Nephron (organoid): ENCODE data around the gene G6PC1.
"Not testable (repeated sequence)": the region's sequence is repeated elsewhere in the genome, so short reads cannot be mapped to it uniquely, and the experiment has no call there.

ENCODE experiments used
- H3K27ac Mint-ChIP-seq, 3 experiments: 2 replicates each; pipeline ENCODE4 v1.8.0; 2020; ENCODE audit warnings: mixed read lengths in 3 of 3, mild to moderate bottlenecking in 2 of 3, moderate library complexity in 1 of 3
- H3K27me3 Mint-ChIP-seq: 2 replicates; pipeline ENCODE4 v1.8.0; 2021; ENCODE audit warnings: low read depth, mild to moderate bottlenecking, moderate library complexity, mixed read lengths
- H3K36me3 Mint-ChIP-seq: 2 replicates; pipeline ENCODE4 v1.8.0; 2020; ENCODE audit warnings: low read depth, mixed read lengths
- H3K4me1 Mint-ChIP-seq: 2 replicates; pipeline ENCODE4 v1.8.0; 2020; ENCODE audit warnings: mixed read lengths
- H3K4me3 Mint-ChIP-seq, 3 experiments: 2 replicates each; pipeline ENCODE4 v1.8.0; 2020; ENCODE audit warnings: mild to moderate bottlenecking in 3 of 3, mixed read lengths in 3 of 3, moderate library complexity in 2 of 3
- H3K9me3 Mint-ChIP-seq: 2 replicates; pipeline ENCODE4 v1.8.0; 2020; ENCODE audit warnings: mixed read lengths
- TF ChIP-seq, protein P1 (sequence below), 3 experiments: fragments of 200-600 bp; sonication (generic); IDR thresholded peaks; one replicate each; pipeline ENCODE4 v1.5.0; 2021; ENCODE audit warnings: antibody characterized with exemption in 3 of 3; ENCODE audit not compliant: unreplicated experiment in 3 of 3

Gene G6PC1

DNA sequence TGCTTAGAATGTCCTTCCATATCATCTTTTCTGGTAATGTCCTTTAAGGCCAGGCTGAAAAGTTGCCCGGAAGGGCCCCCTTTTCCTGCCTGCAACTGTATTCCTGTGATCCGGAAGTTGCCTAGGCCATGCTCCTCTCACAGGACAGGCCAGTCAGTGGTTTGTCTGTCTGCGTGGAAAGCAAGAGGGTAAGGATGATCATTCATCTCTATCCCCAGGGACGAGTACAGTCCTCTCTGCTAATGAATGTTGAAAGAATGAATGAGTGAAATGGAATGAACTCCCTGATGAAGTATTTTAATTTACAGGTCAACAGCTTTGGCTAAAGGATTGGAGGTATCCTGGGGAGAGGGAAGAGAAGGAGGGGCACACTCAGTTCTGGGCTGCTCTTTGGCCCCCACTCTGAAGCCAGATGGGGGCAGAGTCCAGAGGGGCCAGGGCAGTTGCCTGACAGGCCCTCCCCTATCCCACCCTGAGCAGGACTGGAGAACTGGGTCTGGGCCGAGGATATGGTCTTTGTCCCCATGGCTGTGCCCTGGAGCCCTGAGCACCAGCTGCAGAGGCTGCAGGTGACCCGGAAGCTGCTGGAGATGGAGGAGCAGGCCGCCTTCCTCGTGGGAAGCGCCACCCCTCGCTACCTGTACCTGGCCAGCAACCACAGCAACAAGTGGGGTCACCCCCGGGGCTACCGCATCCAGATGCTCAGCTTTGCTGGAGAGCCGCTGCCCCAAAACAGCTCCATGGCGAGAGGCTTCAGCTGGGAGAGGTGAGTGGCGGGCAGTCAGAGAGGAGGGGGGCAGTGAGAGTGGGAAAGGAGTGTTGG lies 46.4 kb upstream of the G6PC1 start:
- H3K4me1 Mint-ChIP-seq, result peaks cover 29% of the 10 kb centered on the region
- peak overlapping the region in 2 of 3 experiments; percentile 20 to 34 for H3K27ac Mint-ChIP-seq
- TF ChIP-seq, protein P1, sequence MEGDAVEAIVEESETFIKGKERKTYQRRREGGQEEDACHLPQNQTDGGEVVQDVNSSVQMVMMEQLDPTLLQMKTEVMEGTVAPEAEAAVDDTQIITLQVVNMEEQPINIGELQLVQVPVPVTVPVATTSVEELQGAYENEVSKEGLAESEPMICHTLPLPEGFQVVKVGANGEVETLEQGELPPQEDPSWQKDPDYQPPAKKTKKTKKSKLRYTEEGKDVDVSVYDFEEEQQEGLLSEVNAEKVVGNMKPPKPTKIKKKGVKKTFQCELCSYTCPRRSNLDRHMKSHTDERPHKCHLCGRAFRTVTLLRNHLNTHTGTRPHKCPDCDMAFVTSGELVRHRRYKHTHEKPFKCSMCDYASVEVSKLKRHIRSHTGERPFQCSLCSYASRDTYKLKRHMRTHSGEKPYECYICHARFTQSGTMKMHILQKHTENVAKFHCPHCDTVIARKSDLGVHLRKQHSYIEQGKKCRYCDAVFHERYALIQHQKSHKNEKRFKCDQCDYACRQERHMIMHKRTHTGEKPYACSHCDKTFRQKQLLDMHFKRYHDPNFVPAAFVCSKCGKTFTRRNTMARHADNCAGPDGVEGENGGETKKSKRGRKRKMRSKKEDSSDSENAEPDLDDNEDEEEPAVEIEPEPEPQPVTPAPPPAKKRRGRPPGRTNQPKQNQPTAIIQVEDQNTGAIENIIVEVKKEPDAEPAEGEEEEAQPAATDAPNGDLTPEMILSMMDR (IDR thresholded peaks at IDR 0.05; ENCODE audit: unreplicated experiment in 3 of 3), result no peak
- no peaks in the 10 kb centered on the region for H3K9me3 Mint-ChIP-seq
- H3K4me3 Mint-ChIP-seq, result no peak overlapping the region
- no peaks in the 10 kb centered on the region for H3K27me3 Mint-ChIP-seq
- no peaks in the 10 kb centered on the region for H3K36me3 Mint-ChIP-seq

- no peak overlapping the region for H3K27ac Mint-ChIP-seq
- no peaks in the 10 kb centered on the region for H3K27me3 Mint-ChIP-seq
- TF ChIP-seq, protein P1 (IDR thresholded peaks at IDR 0.05; ENCODE audit: unreplicated experiment in 3 of 3), result no peak
- H3K4me1 Mint-ChIP-seq, result peaks cover 27% of the 10 kb centered on the region
- no peaks in the 10 kb centered on the region for H3K36me3 Mint-ChIP-seq
- H3K4me3 Mint-ChIP-seq, result no peak overlapping the region
- H3K9me3 Mint-ChIP-seq, result no peaks in the 10 kb centered on the region
These were observed 45.5 kb upstream of the G6PC1 start for GRCh38 chr17:42855048-42855596.

- H3K36me3 Mint-ChIP-seq, H3K9me3 Mint-ChIP-seq, H3K27me3 Mint-ChIP-seq: not testable (repeated sequence)
These were observed 44.5 kb upstream of the G6PC1 start for GRCh38 chr17:42856093-42856492.

GRCh38 chr17:42856516-42856915 lies 44.1 kb upstream of the G6PC1 start:
- H3K9me3 Mint-ChIP-seq, H3K27ac Mint-ChIP-seq, H3K4me3 Mint-ChIP-seq, H3K36me3 Mint-ChIP-seq, H3K27me3 Mint-ChIP-seq: not testable (repeated sequence)
- H3K4me1 Mint-ChIP-seq, result peaks cover 15% of the 10 kb centered on the region

More at GRCh38 chr17:42856093-42856492, 44.5 kb upstream of the G6PC1 start:
- not testable (repeated sequence) for H3K4me3 Mint-ChIP-seq, H3K27ac Mint-ChIP-seq
- peaks cover 17% of the 10 kb centered on the region for H3K4me1 Mint-ChIP-seq

- H3K27me3 Mint-ChIP-seq, result no peaks in the 10 kb centered on the region
- no peaks in the 10 kb centered on the region for H3K9me3 Mint-ChIP-seq
- TF ChIP-seq, protein P1 (IDR thresholded peaks at IDR 0.05; ENCODE audit: unreplicated experiment in 3 of 3), result no peak
- no peak overlapping the region for H3K4me3 Mint-ChIP-seq
- peaks cover 15% of the 10 kb centered on the region for H3K4me1 Mint-ChIP-seq
- H3K36me3 Mint-ChIP-seq, result no peaks in the 10 kb centered on the region
- H3K27ac Mint-ChIP-seq, result no peak overlapping the region
These were observed 43.2 kb upstream of the G6PC1 start for GRCh38 chr17:42857389-42857788.

DNA sequence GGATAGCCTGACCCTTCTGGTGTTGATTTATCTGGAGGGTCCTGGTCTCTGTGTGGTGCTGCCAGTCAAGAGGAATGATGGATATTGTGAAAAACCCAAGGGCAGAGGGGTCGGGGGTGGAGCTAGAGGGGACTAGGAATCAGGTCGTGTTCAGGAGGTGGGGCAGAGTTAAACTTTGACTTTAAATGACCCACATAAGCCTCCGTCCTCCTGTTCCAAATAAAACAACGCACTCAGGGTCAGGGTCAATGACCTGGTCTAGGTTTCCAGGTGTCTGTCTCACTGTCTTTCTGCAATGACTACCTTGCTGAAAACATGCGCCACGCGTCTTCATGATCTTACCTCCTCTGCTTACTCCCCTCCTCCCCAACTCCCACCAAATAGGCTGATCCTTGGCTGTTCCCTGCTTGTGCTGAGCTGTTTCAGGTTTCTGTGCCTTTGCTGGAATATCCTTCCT lies 34.9 kb upstream of the G6PC1 start:
- Mint-ChIP-seq H3K36me3 (peaks cover 4% of the 10 kb centered on the region), H3K27me3 (peaks cover 13% of the 10 kb centered on the region), H3K9me3 (peaks cover 6% of the 10 kb centered on the region), H3K4me3 (no peak overlapping the region), H3K27ac (peak overlapping the region in 1 of 3 experiments; percentile 44), H3K4me1 (peaks cover 18% of the 10 kb centered on the region)
- TF ChIP-seq, protein P1 (IDR thresholded peaks at IDR 0.05; ENCODE audit: unreplicated experiment in 3 of 3), result no peak

- Mint-ChIP-seq H3K9me3 (peaks cover 6% of the 10 kb centered on the region), H3K4me1 (peaks cover 18% of the 10 kb centered on the region), H3K27ac (peak overlapping the region in 1 of 3 experiments; percentile 44), H3K36me3 (peaks cover 4% of the 10 kb centered on the region), H3K27me3 (peaks cover 13% of the 10 kb centered on the region), H3K4me3 (no peak overlapping the region)
- TF ChIP-seq, protein P1 (IDR thresholded peaks at IDR 0.05; ENCODE audit: unreplicated experiment in 3 of 3), result no peak
These were observed 34.4 kb upstream of the G6PC1 start for GRCh38 chr17:42866216-42866615.
